Fibroblast of skin of right quadriceps (primary cell): ENCODE measurements around the gene IGSF3.
A peak's percentile ranks its signal among the peaks of the same experiment; 100 is the strongest.
"Not testable (repeated sequence)": the region's sequence is repeated elsewhere in the genome, so short reads cannot be mapped to it uniquely, and the experiment has no call there.

Experiments
- DNase-seq: peaks from one replicate; pipeline ENCODE4 v3.0.0-alpha.2; 2013

The IGSF3 gene

GRCh38 chr1:116593977-116594376 is 73.6 kb downstream of the IGSF3 start:
- not testable (repeated sequence) for DNase-seq

- DNase-seq, result not testable (repeated sequence)
These were observed 74.1 kb downstream of the IGSF3 start for GRCh38 chr1:116593401-116593800.

GRCh38 chr1:116591951-116592605 is 75.5 kb downstream of the IGSF3 start:
- not testable (repeated sequence) for DNase-seq

GRCh38 chr1:116591006-116591950 is 76.3 kb downstream of the IGSF3 start:
- peak; percentile 26 for DNase-seq

- DNase-seq, result not testable (repeated sequence)
These were observed 77.1 kb downstream of the IGSF3 start for GRCh38 chr1:116590359-116591005.

- DNase-seq, result peak; percentile 29
These were observed 78.3 kb downstream of the IGSF3 start for GRCh38 chr1:116589101-116589735.

- no peak for DNase-seq
These were observed 79.9 kb downstream of the IGSF3 start for GRCh38 chr1:116587501-116588227.

GRCh38 chr1:116586741-116587143 is 80.8 kb downstream of the IGSF3 start:
- no peak for DNase-seq

GRCh38 chr1:116585886-116586285 is 81.6 kb downstream of the IGSF3 start:
- no peak for DNase-seq

GRCh38 chr1:116581323-116581885 is 86.1 kb downstream of the IGSF3 start:
- DNase-seq, result no peak

- peak; percentile 17 for DNase-seq
These were observed 86.8 kb downstream of the IGSF3 start for GRCh38 chr1:116580446-116581322.

- no peak for DNase-seq
These were observed 88.2 kb downstream of the IGSF3 start for GRCh38 chr1:116579259-116579875.

- no peak for DNase-seq
These were observed 89.0 kb downstream of the IGSF3 start for GRCh38 chr1:116578581-116578980.

- no peak for DNase-seq
These were observed 89.7 kb downstream of the IGSF3 start for GRCh38 chr1:116577759-116578314.

- peak; percentile 62 for DNase-seq
These were observed 92.8 kb downstream of the IGSF3 start for GRCh38 chr1:116574581-116575291.

GRCh38 chr1:116573431-116574095 is 94.0 kb downstream of the IGSF3 start:
- peak; percentile 57 for DNase-seq

GRCh38 chr1:116572771-116573430 is 94.6 kb downstream of the IGSF3 start:
- DNase-seq, result no peak

GRCh38 chr1:116572099-116572498 is 95.4 kb downstream of the IGSF3 start:
- DNase-seq, result no peak
